K562 (cell line): ENCODE results near the gene NAV2. TPM values are rescaled to one million over a fixed set of nuclear protein-coding genes. Genes with fewer than 3 reads are reported as not detected.

Experiments used
- ATAC-seq: fragments of 200-7000 bp; cut with Tn5 transposase; 3 replicates; pipeline ENCODE4 v1.9.1; 2020; ENCODE audit warnings: moderate library complexity
- BruUV-seq: library from RNA; stranded (reverse); fragments of 400-500 nt; replicated peaks from 2 replicates; lab custom pipeline; 2021; lab: Mats Ljungman, UMichigan
- CTCF ChIA-PET: fragments of 300-600 bp; formaldehyde crosslinking; extraction: SDS; loops from one replicate; lab custom pipeline; 2021; ENCODE audit warnings: low intra/inter-chr PET ratio; lab: Yijun Ruan, JAX
- POLR2A ChIA-PET: fragments of 300-600, 350-650 bp; sonication (Branson Sonifier 250); formaldehyde crosslinking; extraction: SDS; loops from one replicate; lab custom pipeline; 2021; ENCODE audit warnings: antibody characterized with exemption, inconsistent platforms; lab: Yijun Ruan, JAX
- DNase-seq, 4 experiments: peaks; one replicate each; pipeline versions ENCODE4 v3.0.0 to v3.0.0-alpha.2; 2011 to 2018; ENCODE audit warnings: low spot score in 3 of 4, mixed read lengths in 3 of 4; ENCODE audit errors: extremely low read depth in 1 of 4
- FAIRE-seq: peaks from 2 replicates; lab custom pipeline; 2011; peaks lifted over from hg19 to GRCh38; lab: Jason Lieb, UNC
- H2AFZ ChIP-seq: 2 replicates; pipeline ENCODE4 v1.6.0; 2011; ENCODE audit warnings: low read depth, low read length, control low read depth, inconsistent platforms
- H3K27ac ChIP-seq: fragments of 200-600 bp; 3 replicates; pipeline ENCODE4 v1.8.0; 2011; ENCODE audit warnings: low read depth, mild to moderate bottlenecking, control low read depth, inconsistent platforms, low read length, moderate library complexity, mixed read lengths; ENCODE audit errors: extremely low read depth
- H3K27me3 ChIP-seq, 2 experiments: fragments of 300-600 bp in 1 of 2; 2 replicates in 1 of 2; 3 replicates in 1 of 2; pipeline versions ENCODE4 v1.6.0 to v1.8.0; 2011; ENCODE audit warnings: inconsistent platforms in 2 of 2, low read length in 2 of 2, mild to moderate bottlenecking in 1 of 2, mixed read lengths in 1 of 2, moderate library complexity in 1 of 2; ENCODE audit not compliant: control insufficient read depth in 2 of 2, insufficient read depth in 2 of 2
- H3K36me3 ChIP-seq: fragments of 300-600 bp; 3 replicates; pipeline ENCODE4 v1.8.0; 2011; ENCODE audit warnings: mild to moderate bottlenecking, low read length, inconsistent platforms; ENCODE audit not compliant: control insufficient read depth, insufficient read depth
- H3K4me1 ChIP-seq, 2 experiments: fragments of 200-600 bp in 1 of 2; replicated peaks in 1 of 2; 2 replicates in 1 of 2; 3 replicates in 1 of 2; pipeline versions ENCODE4 v1.5.1 to v1.8.0; 2011; ENCODE audit warnings: inconsistent platforms in 2 of 2, low read length in 2 of 2, mild to moderate bottlenecking in 1 of 2, mixed read lengths in 1 of 2, moderate library complexity in 1 of 2; ENCODE audit not compliant: control insufficient read depth in 2 of 2, insufficient read depth in 2 of 2
- H3K4me2 ChIP-seq: 2 replicates; pipeline ENCODE4 v1.6.1; 2011; ENCODE audit warnings: low read length, control low read depth, inconsistent platforms, mixed read lengths; ENCODE audit not compliant: insufficient read depth
- H3K4me3 ChIP-seq: fragments of 200-600 bp; sonication (generic), shearing (Covaris generic); 2 replicates; pipeline ENCODE4 v1.5.1; 2016; ENCODE audit warnings: control low read depth, inconsistent platforms
- H3K79me2 ChIP-seq: fragments of 200-600 bp; 3 replicates; pipeline ENCODE4 v1.8.0; 2011; ENCODE audit warnings: low read length, inconsistent platforms; ENCODE audit not compliant: control insufficient read depth, insufficient read depth
- H3K9ac ChIP-seq, 2 experiments: 2 replicates each; pipeline versions ENCODE4 v1.6.0 to v1.6.1; 2011; ENCODE audit warnings: low read depth in 2 of 2, low read length in 2 of 2, control low read depth in 1 of 2, inconsistent platforms in 1 of 2, mild to moderate bottlenecking in 1 of 2, mixed read lengths in 1 of 2; ENCODE audit not compliant: insufficient read depth in 1 of 2
- H3K9me1 ChIP-seq: one replicate; pipeline ENCODE4 v1.6.0; 2011; ENCODE audit warnings: inconsistent platforms, mild to moderate bottlenecking, low read length, moderate library complexity; ENCODE audit not compliant: control insufficient read depth, insufficient read depth
- H3K9me3 ChIP-seq: replicated peaks from 2 replicates; pipeline ENCODE4 v1.5.1; 2011; ENCODE audit warnings: low read depth, low read length, inconsistent platforms; ENCODE audit not compliant: control insufficient read depth, insufficient read depth
- H4K20me1 ChIP-seq: replicated peaks from 2 replicates; pipeline ENCODE4 v1.6.1; 2011; ENCODE audit warnings: low read length, inconsistent platforms, mixed read lengths; ENCODE audit not compliant: control insufficient read depth, insufficient read depth
- CCAR2 ChIP-seq: fragments of 200-400 bp; formaldehyde crosslinking; IDR thresholded peaks from 2 replicates; pipeline ENCODE4 v1.6.1; 2017; ENCODE audit warnings: mild to moderate bottlenecking, low read depth, low read length
- KLF6 ChIP-seq: fragments of 250-450 bp; sonication (Bioruptor Pico); IDR thresholded peaks from 2 replicates; pipeline ENCODE4 v1.4.0; 2020; ENCODE audit warnings: mild to moderate bottlenecking, moderate library complexity, borderline replicate concordance
- LARP7 ChIP-seq: fragments of 450-650 bp; IDR thresholded peaks from 2 replicates; pipeline ENCODE4 v1.6.1; 2016
- RAD21 ChIP-seq, 2 experiments: fragments of 250-450 bp in 1 of 2; fragments of 450-650 bp in 1 of 2; sonication (Bioruptor Pico) in 1 of 2; formaldehyde crosslinking in 1 of 2; IDR thresholded peaks in 1 of 2; conservative IDR thresholded peaks in 1 of 2; 2 replicates each; pipeline versions ENCODE4 v1.4.0 to v1.8.0; 2020 to 2022; ENCODE audit warnings: mild to moderate bottlenecking in 2 of 2, moderate library complexity in 1 of 2
- TSC22D4 ChIP-seq: fragments of 450-650 bp; IDR thresholded peaks from 2 replicates; pipeline ENCODE4 v1.6.1; 2016; ENCODE audit warnings: missing genetic modification characterization, missing biosample characterization, control low read depth
- ZNF124 ChIP-seq: sonication (generic); formaldehyde crosslinking; IDR thresholded peaks from 2 replicates; pipeline ENCODE4 v1.8.1; 2022; ENCODE audit warnings: missing genetic modification reagents
- ZNF224 ChIP-seq: sonication (generic); formaldehyde crosslinking; IDR thresholded peaks from 2 replicates; pipeline ENCODE4 v1.8.0; 2022; ENCODE audit warnings: mild to moderate bottlenecking, missing genetic modification reagents
- WGBS: fragments of 100-300 bp; shearing (Covaris generic); methylation state at CpG from one replicate; pipeline ENCODE4 v1.1.6; 2016; ENCODE audit warnings: low coverage, mixed read lengths; ENCODE audit not compliant: insufficient coverage; ENCODE audit errors: missing lambda C conversion rate; 5-methylcytosine and 5-hydroxymethylcytosine counted together
- in situ Hi-C: fragments of 300-500 bp; cut with MboI; formaldehyde crosslinking; loops from 4 replicates; pipeline ENCODE4 v1.15.0; 2018; ENCODE audit warnings: inconsistent platforms, mixed read lengths
- intact Hi-C: fragments of 100-400 bp; cut with micrococcal nuclease; formaldehyde crosslinking; loops from 2 replicates; pipeline ENCODE4 v1.14.2; 2022
- polyA plus RNA-seq, 8 experiments: library from polyadenylated mRNA; depleted of rRNA in 4 of 8; stranded (reverse) in 5 of 8; unstranded in 3 of 8; fragments of >200 nt; fragmentation: Nextera tagmentation in 2 of 8; fragmentation: Illumina TruSeq in 1 of 8; extraction: Ambion mirVana in 2 of 8; extraction: Trizol in 1 of 8; gene quantifications; 2 replicates each; pipeline versions ENCODE4 v1.2.1 to v1.2.3, GENCODE V29; 2011 to 2014; ENCODE audit warnings: inconsistent platforms in 1 of 8, missing spikeins in 1 of 8
- total RNA-seq, 7 experiments: library from RNA; depleted of rRNA in 6 of 7; stranded (reverse); fragments of >200 nt in 6 of 7; fragmentation: Illumina TruSeq in 2 of 7; extraction: Trizol in 2 of 7; gene quantifications; 2 replicates each; pipeline versions ENCODE4 v1.2.1 to v1.2.3, GENCODE V29; 2011 to 2021; ENCODE audit warnings: low replicate concordance in 1 of 7
- TF ChIP-seq, protein P1 (sequence below): fragments of 150-350 bp; IDR thresholded peaks from 2 replicates; pipeline ENCODE4 v1.6.1; 2014; ENCODE audit warnings: low read depth, mild to moderate bottlenecking, low read length, borderline replicate concordance

The NAV2 gene
- total and polyA plus RNA-seq, 9 of the 15 experiments (the other 6 are each of a cell fraction or from before 2014, with no cell fraction given) = 0.03 to 0.35 (median 0.05) TPM

DNA sequence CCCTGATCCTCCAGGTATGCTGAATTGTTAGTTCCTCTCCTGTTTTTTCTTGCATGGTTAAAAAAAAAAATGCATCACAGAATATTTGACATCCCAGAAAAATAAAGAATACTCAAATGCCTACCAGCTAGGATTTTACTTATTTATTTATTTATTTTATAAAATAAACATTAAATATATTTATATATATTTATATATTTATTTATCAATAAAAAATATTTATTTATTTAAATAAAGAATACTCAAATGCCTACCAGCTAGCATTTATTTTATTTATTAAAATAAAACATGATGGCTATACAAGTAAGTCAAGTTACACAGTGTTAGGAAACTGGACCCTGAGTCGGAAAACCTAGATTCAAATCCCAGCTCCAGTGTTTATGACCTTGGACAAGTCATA, 164.1 kb downstream of the NAV2 start:
- Histone ChIP-seq H3K27me3 (peaks cover 0 to 14% of the 10 kb centered on the region in 2 experiments; a peak in 2 of 5 replicates), H3K36me3 (no peaks in the 10 kb centered on the region), H3K9ac (no peak overlapping the region), H4K20me1 (no peaks in the 10 kb centered on the region), H3K79me2 (no peaks in the 10 kb centered on the region), H3K4me2 (no peak overlapping the region), H3K4me3 (no peak overlapping the region), H3K4me1 (no peaks in the 10 kb centered on the region), H3K27ac (no peak overlapping the region), H2AFZ (no peak overlapping the region), H3K9me1 (no peaks in the 10 kb centered on the region), H3K9me3 (no peaks in the 10 kb centered on the region)
- intact Hi-C loops = no loop called here
- no peak for DNase-seq
- no TSS peak for BruUV-seq
- ATAC-seq = no peak
- POLR2A ChIA-PET = no interaction called here
- in situ Hi-C loops = loop anchor here (25.0 kb wide), 1 partner anchor 564 kb away; no protein-coding TSS in a partner anchor
- CTCF ChIA-PET = no interaction called here
- TF ChIP-seq ZNF224 (CRISPR knock-in tag) (no peak), LARP7 (no peak), ZNF124 (CRISPR knock-in tag) (no peak), KLF6 (CRISPR knock-in tag) (no peak), RAD21 (CRISPR knock-in tag; conservative IDR thresholded peaks at IDR 0.05 in 1 of 2, IDR thresholded peaks at IDR 0.05 in 1 of 2) (no peak), CCAR2 (no peak), TSC22D4 (no peak)
- TF ChIP-seq, protein P1, sequence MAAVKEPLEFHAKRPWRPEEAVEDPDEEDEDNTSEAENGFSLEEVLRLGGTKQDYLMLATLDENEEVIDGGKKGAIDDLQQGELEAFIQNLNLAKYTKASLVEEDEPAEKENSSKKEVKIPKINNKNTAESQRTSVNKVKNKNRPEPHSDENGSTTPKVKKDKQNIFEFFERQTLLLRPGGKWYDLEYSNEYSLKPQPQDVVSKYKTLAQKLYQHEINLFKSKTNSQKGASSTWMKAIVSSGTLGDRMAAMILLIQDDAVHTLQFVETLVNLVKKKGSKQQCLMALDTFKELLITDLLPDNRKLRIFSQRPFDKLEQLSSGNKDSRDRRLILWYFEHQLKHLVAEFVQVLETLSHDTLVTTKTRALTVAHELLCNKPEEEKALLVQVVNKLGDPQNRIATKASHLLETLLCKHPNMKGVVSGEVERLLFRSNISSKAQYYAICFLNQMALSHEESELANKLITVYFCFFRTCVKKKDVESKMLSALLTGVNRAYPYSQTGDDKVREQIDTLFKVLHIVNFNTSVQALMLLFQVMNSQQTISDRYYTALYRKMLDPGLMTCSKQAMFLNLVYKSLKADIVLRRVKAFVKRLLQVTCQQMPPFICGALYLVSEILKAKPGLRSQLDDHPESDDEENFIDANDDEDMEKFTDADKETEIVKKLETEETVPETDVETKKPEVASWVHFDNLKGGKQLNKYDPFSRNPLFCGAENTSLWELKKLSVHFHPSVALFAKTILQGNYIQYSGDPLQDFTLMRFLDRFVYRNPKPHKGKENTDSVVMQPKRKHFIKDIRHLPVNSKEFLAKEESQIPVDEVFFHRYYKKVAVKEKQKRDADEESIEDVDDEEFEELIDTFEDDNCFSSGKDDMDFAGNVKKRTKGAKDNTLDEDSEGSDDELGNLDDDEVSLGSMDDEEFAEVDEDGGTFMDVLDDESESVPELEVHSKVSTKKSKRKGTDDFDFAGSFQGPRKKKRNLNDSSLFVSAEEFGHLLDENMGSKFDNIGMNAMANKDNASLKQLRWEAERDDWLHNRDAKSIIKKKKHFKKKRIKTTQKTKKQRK = no peak
- no peak for FAIRE-seq
- WGBS = 0% methylated on average over 1 of the region's 1 CpG
